Measurements from ENCODE around the gene ASB12. TPM values are rescaled to one million over a fixed set of nuclear protein-coding genes. Genes with fewer than 3 reads are reported as not detected.

The ASB12 gene
- total and polyA plus RNA-seq, 2 experiments from 2014 or later: 0.24 to 1.1 TPM

GRCh38 chrX:64184396-64184795, 46.0 kb downstream of the ASB12 start:
- H3K27ac ChIP-seq: no peak overlapping the region
- no peak for DNase-seq (ENCODE audit: low read depth in 1 of 2, low spot score in 1 of 2)
- TF ChIP-seq CTCF (IDR thresholded peaks at IDR 0.05; ENCODE audit: low read depth, low read length): no peak

GRCh38 chrX:64182208-64182607, 48.2 kb downstream of the ASB12 start:
- no peaks in the 10 kb centered on the region for H3K9me3 ChIP-seq (ENCODE audit: low read depth)
- no peak overlapping the region for H3K4me3 ChIP-seq
- peaks cover 7% of the 10 kb centered on the region for H3K4me1 ChIP-seq (ENCODE audit: low read depth)
- no peak for TF ChIP-seq CTCF (IDR thresholded peaks at IDR 0.05; ENCODE audit: low read depth, low read length)
- no peak overlapping the region for H3K27ac ChIP-seq
- peak in 1 of 2 donors; percentile 36 for DNase-seq (ENCODE audit: low read depth in 1 of 2, low spot score in 1 of 2)
- no peaks in the 10 kb centered on the region for H3K27me3 ChIP-seq
- H3K36me3 ChIP-seq: no peaks in the 10 kb centered on the region

More at GRCh38 chrX:64184396-64184795, 46.0 kb downstream of the ASB12 start:
- H3K4me3 ChIP-seq: no peak overlapping the region
- H3K4me1 ChIP-seq (ENCODE audit: low read depth): peaks cover 7% of the 10 kb centered on the region
- no peaks in the 10 kb centered on the region for H3K36me3 ChIP-seq
- H3K27me3 ChIP-seq: no peaks in the 10 kb centered on the region
- no peaks in the 10 kb centered on the region for H3K9me3 ChIP-seq (ENCODE audit: low read depth)

GRCh38 chrX:64176876-64177275, 53.5 kb downstream of the ASB12 start:
- no peak for TF ChIP-seq CTCF (IDR thresholded peaks at IDR 0.05; ENCODE audit: low read depth, low read length)
- Histone ChIP-seq H3K27ac (no peak overlapping the region), H3K27me3 (no peaks in the 10 kb centered on the region), H3K36me3 (no peaks in the 10 kb centered on the region), H3K4me3 (no peak overlapping the region), H3K4me1 (ENCODE audit: low read depth) (no peaks in the 10 kb centered on the region), H3K9me3 (ENCODE audit: low read depth) (no peaks in the 10 kb centered on the region)
- DNase-seq (ENCODE audit: low read depth in 1 of 2, low spot score in 1 of 2): no peak

Other genes starting within 250 kb of the ASB12 start
- 6.4 and 8.0 TPM in 2 replicates for gene AMER1, start 24.9 kb downstream of the ASB12 start, total RNA-seq
- gene AMER1, start 24.9 kb downstream of the ASB12 start, polyA plus RNA-seq: 0.02 and 0.04 TPM in 2 replicates
- 1.6 and 1.8 TPM in 2 replicates for gene MTMR8, start 164.8 kb upstream of the ASB12 start, total RNA-seq
- 2.6 and 3.1 TPM in 2 replicates for gene MTMR8, start 164.8 kb upstream of the ASB12 start, polyA plus RNA-seq

All from cardiac muscle cell (in vitro differentiated cells and primary cell).